Measurements from ENCODE around the gene TM7SF2. TPM values are rescaled to one million over a fixed set of nuclear protein-coding genes. Genes with fewer than 3 reads are reported as not detected.

TM7SF2 gene
- total RNA-seq, 1 donor from 2014 or later: 23.9 TPM

DNA sequence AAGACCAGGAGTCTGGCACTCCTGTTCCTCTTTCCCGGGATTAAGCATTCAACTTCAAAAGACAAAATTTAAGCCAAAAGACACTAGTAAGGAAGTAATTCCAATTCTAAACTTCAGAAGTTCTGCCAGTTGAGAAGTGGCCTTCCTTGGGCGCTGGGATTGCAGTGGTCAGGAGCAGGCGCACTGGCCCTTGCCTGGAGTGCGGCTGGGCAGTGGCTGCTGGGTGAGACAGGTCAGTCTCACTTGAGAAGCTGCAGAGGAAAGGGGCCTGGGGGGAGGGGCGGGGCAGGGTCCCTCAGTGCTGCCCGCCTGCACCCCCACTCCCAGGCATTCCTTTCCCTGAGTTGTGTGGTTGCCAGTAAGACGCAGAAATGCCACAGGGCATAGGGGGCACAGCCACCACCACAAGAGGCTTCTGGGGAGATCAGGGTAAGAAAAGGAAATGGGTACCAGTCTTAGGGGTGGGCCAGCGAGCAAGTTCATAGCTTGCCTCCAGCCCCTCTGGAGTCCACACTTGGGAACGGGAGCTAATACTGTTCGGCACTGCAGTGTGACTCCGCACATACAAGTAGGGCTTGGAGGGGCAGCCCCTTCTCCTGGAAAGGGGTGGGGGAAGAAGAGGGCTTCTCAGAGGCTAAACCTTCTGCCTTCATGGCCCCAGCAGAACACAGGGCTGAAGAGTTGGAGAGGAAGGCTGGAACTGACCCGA is 16.0 kb downstream of the TM7SF2 start:
- intact Hi-C loops (cut with micrococcal nuclease): no loop called here

DNA sequence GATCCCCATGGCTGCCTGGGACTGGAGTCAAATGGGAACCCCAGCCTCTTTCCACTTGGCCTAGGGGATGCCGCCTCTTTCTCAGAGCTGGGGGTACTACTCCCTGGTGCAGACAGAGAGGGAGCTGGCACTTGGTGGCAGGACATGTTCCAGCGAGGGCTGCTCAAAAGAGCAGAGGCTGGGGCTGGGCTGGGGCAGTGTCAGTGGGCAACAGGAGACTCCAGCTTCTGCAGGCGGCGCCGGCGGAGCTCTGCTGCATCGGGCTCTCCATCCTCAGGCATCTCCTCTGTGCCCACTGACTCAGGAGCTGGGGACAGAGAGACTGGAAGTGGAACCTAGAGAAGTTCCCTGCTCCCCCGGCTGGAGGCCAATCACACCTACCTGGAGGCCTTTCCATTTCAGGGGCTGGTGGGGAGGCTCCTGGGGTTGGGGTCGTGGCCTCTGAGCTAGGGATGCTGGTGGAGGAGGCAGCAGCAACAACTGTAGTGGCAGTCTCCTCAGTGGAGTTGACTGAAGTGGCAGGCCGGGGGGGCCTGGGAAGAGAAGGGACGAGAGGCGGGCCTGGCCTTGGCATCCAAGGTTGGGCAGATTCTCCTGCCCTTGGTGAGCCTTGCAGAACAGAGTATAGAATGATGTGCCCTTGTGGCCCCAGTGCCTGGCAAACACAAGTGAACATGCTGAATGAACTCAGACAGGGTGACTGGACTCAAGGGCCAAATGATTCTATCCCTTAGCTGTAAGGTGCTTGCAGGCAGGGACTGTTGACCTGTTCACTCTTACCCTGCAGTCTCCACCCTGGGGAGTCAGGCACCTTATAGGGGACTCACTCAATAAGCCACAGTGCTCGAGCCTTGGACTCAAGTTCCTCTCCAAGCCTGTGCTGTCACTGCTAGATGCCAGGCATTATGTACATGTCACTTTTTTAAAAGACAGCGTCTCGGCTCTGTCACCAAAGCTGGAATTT is 16.8 kb downstream of the TM7SF2 start:
- intact Hi-C loops (cut with micrococcal nuclease): no loop called here

GRCh38 chr11:65129649-65130441 is 18.2 kb downstream of the TM7SF2 start:
- intact Hi-C loops (cut with micrococcal nuclease): no loop called here

- intact Hi-C loops (cut with micrococcal nuclease): no loop called here
Observed at GRCh38 chr11:65130631-65131416, 19.2 kb downstream of the TM7SF2 start.

- intact Hi-C loops (cut with micrococcal nuclease): no loop called here
Observed at GRCh38 chr11:65131417-65131776, 19.7 kb downstream of the TM7SF2 start.

GRCh38 chr11:65131895-65132237 is 20.2 kb downstream of the TM7SF2 start:
- intact Hi-C loops (cut with micrococcal nuclease): no loop called here

GRCh38 chr11:65132238-65132987 is 20.7 kb downstream of the TM7SF2 start:
- intact Hi-C loops (cut with micrococcal nuclease): no loop called here

- intact Hi-C loops (cut with micrococcal nuclease): no loop called here
Observed at GRCh38 chr11:65132988-65133700, 21.5 kb downstream of the TM7SF2 start.

GRCh38 chr11:65133724-65134123 is 22.1 kb downstream of the TM7SF2 start:
- intact Hi-C loops (cut with micrococcal nuclease): loop anchor here (1.0 kb wide), 3 partner anchors 11 to 37 kb away; partner anchors contain the start of genes FAU, MRPL49 and VPS51

- intact Hi-C loops (cut with micrococcal nuclease): loop anchor here (1.0 kb wide), 3 partner anchors 12 to 38 kb away; partner anchors contain the start of genes FAU, MRPL49 and VPS51
Observed at GRCh38 chr11:65134240-65134951, 22.7 kb downstream of the TM7SF2 start, which contains the start of gene SYVN1. TSS of gene SYVN1 (minus strand) at chr11:65134519. CDS start at chr11:65133601, 918 bp downstream.

- intact Hi-C loops (cut with micrococcal nuclease): loop anchor here (1.0 kb wide), 4 partner anchors 13 to 46 kb away; partner anchors contain the start of genes CAPN1, FAU, MRPL49 and VPS51
Observed at GRCh38 chr11:65134952-65135632, 23.4 kb downstream of the TM7SF2 start.

DNA sequence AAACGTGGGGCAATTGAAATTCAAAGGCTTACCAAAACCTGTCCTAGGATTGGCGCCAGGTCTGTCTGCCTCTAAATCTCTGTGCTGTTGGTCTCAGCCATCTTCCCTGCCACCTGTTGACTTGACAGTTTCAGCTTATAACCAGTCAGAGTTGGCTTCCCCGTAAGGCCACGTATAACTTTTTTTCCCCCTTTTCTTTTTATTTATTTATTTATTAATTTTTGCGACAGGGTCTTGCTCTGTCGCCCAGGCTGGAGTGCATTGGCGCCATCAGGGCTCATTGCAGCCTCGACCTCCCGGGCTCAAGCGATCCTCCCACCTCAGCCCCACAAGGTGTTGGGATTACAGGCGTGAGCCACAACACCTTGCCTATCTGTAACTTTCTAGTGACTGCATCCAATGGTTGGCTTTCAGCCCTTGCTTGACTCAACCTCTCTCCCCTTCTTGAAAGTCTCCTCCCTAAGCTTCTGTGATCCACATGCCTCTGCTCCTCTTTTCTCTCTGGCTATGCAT is 24.0 kb downstream of the TM7SF2 start:
- intact Hi-C loops (cut with micrococcal nuclease): loop anchor here (1.0 kb wide), 1 partner anchor 46 kb away; the partner anchor contains the start of gene CAPN1

- intact Hi-C loops (cut with micrococcal nuclease): no loop called here
Observed at GRCh38 chr11:65136515-65137096, 24.9 kb downstream of the TM7SF2 start.

GRCh38 chr11:65141896-65142494 is 30.3 kb downstream of the TM7SF2 start:
- intact Hi-C loops (cut with micrococcal nuclease): no loop called here

- intact Hi-C loops (cut with micrococcal nuclease): no loop called here
Observed at GRCh38 chr11:65147352-65148075, 35.8 kb downstream of the TM7SF2 start.

GRCh38 chr11:65148657-65149056 is 37.0 kb downstream of the TM7SF2 start:
- intact Hi-C loops (cut with micrococcal nuclease): no loop called here
